LNCAP (cell line): ENCODE measurements around the gene NEMP2.

Experiments
- CTCF ChIP-seq: fragments of 450-650 bp; IDR thresholded peaks from 2 replicates; pipeline ENCODE4 v1.5.1; 2017; ENCODE audit warnings: mild to moderate bottlenecking

The NEMP2 gene

GRCh38 chr2:190493095-190493494 lies 41.4 kb downstream of the NEMP2 start:
- no peak for TF ChIP-seq CTCF

GRCh38 chr2:190490502-190490901 lies 44.0 kb downstream of the NEMP2 start:
- TF ChIP-seq CTCF, result no peak

- TF ChIP-seq CTCF, result no peak
Measured at GRCh38 chr2:190489475-190489874, 45.0 kb downstream of the NEMP2 start.

- TF ChIP-seq CTCF, result no peak
Measured at GRCh38 chr2:190488516-190489233, 45.8 kb downstream of the NEMP2 start.

- TF ChIP-seq CTCF, result no peak
Measured at GRCh38 chr2:190486037-190486623, 48.4 kb downstream of the NEMP2 start.

GRCh38 chr2:190482451-190482850 lies 52.1 kb downstream of the NEMP2 start:
- no peak for TF ChIP-seq CTCF

- TF ChIP-seq CTCF, result no peak
Measured at GRCh38 chr2:190481339-190481738, 53.2 kb downstream of the NEMP2 start.
